HUES6 (cell line): ENCODE measurements around the gene DCAF8.
"Not testable (repeated sequence)": the region's sequence is repeated elsewhere in the genome, so short reads cannot be mapped to it uniquely, and the experiment has no call there.

Experiments used
- H3K27ac ChIP-seq: 2 replicates; pipeline ENCODE4 v1.7.0; 2013; ENCODE audit warnings: low read depth, mild to moderate bottlenecking, low read length, inconsistent platforms
- H3K27me3 ChIP-seq: 2 replicates; pipeline ENCODE4 v1.6.1; 2013; ENCODE audit warnings: low read length; ENCODE audit not compliant: control insufficient read depth, insufficient read depth
- H3K36me3 ChIP-seq: 2 replicates; pipeline ENCODE4 v1.6.1; 2013; ENCODE audit warnings: low read length; ENCODE audit not compliant: control insufficient read depth, insufficient read depth
- H3K4me1 ChIP-seq: 2 replicates; pipeline ENCODE4 v1.6.1; 2013; ENCODE audit warnings: low read length; ENCODE audit not compliant: control insufficient read depth, insufficient read depth
- H3K4me3 ChIP-seq: 2 replicates; pipeline ENCODE4 v1.5.1; 2013; ENCODE audit warnings: low read depth, low read length
- H3K9ac ChIP-seq: one replicate; pipeline ENCODE4 v1.6.1; 2013; ENCODE audit warnings: mild to moderate bottlenecking, low read length
- H3K9me3 ChIP-seq: 2 replicates; pipeline ENCODE4 v1.6.1; 2013; ENCODE audit warnings: low read depth, low read length; ENCODE audit not compliant: control insufficient read depth, insufficient read depth

The DCAF8 gene

DNA sequence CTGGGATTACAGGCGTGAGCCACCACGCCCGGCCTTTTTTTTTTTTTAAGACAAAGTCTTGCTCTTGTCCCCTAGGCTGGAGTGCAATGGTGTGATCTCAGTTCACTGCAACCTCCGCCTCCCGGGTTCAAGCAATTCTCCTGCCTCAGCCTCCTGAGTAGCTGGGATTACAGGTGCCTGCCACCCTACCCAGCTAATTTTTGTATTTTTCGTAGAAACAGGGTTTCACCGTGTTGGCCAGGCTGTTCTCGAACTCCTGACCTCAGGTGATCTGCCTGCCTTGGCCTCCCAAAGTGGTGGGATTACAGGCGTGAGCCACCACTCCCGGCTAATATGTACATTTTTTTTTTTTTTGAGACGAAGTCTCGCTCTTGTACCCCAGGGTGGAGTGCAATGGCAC, 25.4 kb upstream of the DCAF8 start:
- not testable (repeated sequence) for H3K9me3 ChIP-seq, H3K27me3 ChIP-seq, H3K4me3 ChIP-seq, H3K9ac ChIP-seq, H3K27ac ChIP-seq, H3K4me1 ChIP-seq
- H3K36me3 ChIP-seq = peaks cover 42% of the 10 kb centered on the region

DNA sequence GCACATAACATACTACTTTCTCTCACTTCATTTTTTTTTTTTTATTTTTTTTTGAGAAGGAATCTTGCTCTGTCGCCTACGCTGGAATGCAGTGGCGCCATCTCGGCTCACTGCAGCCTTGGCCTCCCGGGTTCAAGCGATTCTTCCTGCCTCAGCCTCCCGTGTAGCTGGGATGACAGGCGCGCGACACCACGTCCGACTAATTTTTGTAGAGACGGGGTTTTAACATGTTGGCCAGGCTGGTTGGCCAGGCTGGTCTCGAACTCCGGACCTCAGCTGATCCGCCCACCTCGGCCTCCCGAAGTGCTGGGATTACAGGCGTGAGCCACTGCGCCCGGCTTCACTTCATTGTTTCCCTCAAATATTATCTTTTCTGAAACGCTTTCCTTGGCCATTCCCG, 23.2 kb upstream of the DCAF8 start:
- Histone ChIP-seq H3K4me1 (peaks cover 6% of the 10 kb centered on the region; the same call in 1 of the 2 replicates), H3K27me3 (no peaks in the 10 kb centered on the region), H3K9me3 (no peaks in the 10 kb centered on the region), H3K9ac (no peak overlapping the region), H3K4me3 (peak overlapping the region; percentile 97), H3K36me3 (peaks cover 42% of the 10 kb centered on the region), H3K27ac (no peak overlapping the region)

- Histone ChIP-seq H3K9me3 (no peaks in the 10 kb centered on the region), H3K4me1 (peaks cover 6% of the 10 kb centered on the region; the same call in 1 of the 2 replicates), H3K9ac (peak within 1 kb of the TSS; percentile 91), H3K36me3 (peaks cover 42% of the 10 kb centered on the region), H3K27ac (peak within 1 kb of the TSS; percentile 93), H3K27me3 (no peaks in the 10 kb centered on the region), H3K4me3 (peak within 1 kb of the TSS; percentile 97)
Observed at GRCh38 chr1:160284782-160285344, 22.5 kb upstream of the DCAF8 start, which contains the start of gene PEX19. Gene PEX19 (minus strand): TSS chr1:160285133. CDS start chr1:160285124, 9 bp downstream.

DNA sequence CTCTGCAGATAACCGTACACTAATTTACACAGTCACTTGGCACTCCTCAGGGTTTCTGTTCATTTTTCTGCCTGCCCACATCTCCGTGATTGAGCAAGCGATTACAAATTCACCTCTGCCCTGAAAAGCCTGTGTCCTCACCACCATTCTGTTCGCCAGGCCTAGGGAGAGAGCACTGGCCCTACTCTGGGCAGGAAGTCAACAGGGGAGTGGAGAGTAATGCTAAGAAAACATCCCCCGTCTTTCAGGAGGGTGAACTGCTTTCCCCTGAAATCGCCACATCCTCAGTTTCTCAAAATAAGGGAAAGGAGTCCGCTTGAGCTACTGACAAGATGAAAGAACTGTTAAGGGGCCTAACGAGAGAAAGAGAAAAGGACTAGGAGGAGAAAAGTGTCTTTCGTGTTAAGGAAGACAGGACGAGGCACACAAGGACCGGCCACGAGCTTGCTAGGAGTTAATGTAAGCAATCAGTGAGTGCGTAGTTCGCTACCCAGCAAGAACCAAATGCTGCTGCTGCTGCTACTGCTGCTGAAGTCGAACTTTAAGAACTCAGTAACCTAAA, 22.0 kb upstream of the DCAF8 start:
- Histone ChIP-seq H3K4me3 (peak overlapping the region; percentile 97), H3K4me1 (peaks cover 6% of the 10 kb centered on the region; the same call in 1 of the 2 replicates), H3K27me3 (no peaks in the 10 kb centered on the region), H3K27ac (peak overlapping the region; percentile 93), H3K9ac (peak overlapping the region; percentile 91), H3K9me3 (no peaks in the 10 kb centered on the region), H3K36me3 (peaks cover 42% of the 10 kb centered on the region)

- no peak overlapping the region for H3K4me3 ChIP-seq
- peaks cover 6% of the 10 kb centered on the region; the same call in 1 of the 2 replicates for H3K4me1 ChIP-seq
- no peak overlapping the region for H3K9ac ChIP-seq
- H3K36me3 ChIP-seq = peaks cover 53% of the 10 kb centered on the region
- H3K27me3 ChIP-seq = no peaks in the 10 kb centered on the region
- H3K9me3 ChIP-seq = no peaks in the 10 kb centered on the region
- no peak overlapping the region for H3K27ac ChIP-seq
Observed at GRCh38 chr1:160282807-160283206, 20.5 kb upstream of the DCAF8 start.

GRCh38 chr1:160277987-160278386, 15.6 kb upstream of the DCAF8 start:
- no peak overlapping the region for H3K27ac ChIP-seq
- no peak overlapping the region for H3K4me3 ChIP-seq
- peaks cover 61% of the 10 kb centered on the region for H3K36me3 ChIP-seq
- no peaks in the 10 kb centered on the region for H3K9me3 ChIP-seq
- no peaks in the 10 kb centered on the region for H3K27me3 ChIP-seq
- no peak overlapping the region for H3K9ac ChIP-seq
- no peaks in the 10 kb centered on the region for H3K4me1 ChIP-seq

GRCh38 chr1:160277330-160277729, 15.0 kb upstream of the DCAF8 start:
- no peak overlapping the region for H3K4me3 ChIP-seq
- no peaks in the 10 kb centered on the region for H3K4me1 ChIP-seq
- H3K27me3 ChIP-seq = no peaks in the 10 kb centered on the region
- no peak overlapping the region for H3K9ac ChIP-seq
- no peak overlapping the region for H3K27ac ChIP-seq
- no peaks in the 10 kb centered on the region for H3K9me3 ChIP-seq
- H3K36me3 ChIP-seq = peaks cover 54% of the 10 kb centered on the region

- Histone ChIP-seq H3K36me3 (no peaks in the 10 kb centered on the region), H3K27ac (no peak overlapping the region), H3K9ac (no peak overlapping the region), H3K4me1 (no peaks in the 10 kb centered on the region), H3K9me3 (no peaks in the 10 kb centered on the region), H3K4me3 (no peak overlapping the region), H3K27me3 (no peaks in the 10 kb centered on the region)
Observed at GRCh38 chr1:160271025-160271424, 8.7 kb upstream of the DCAF8 start.

- Histone ChIP-seq H3K9me3 (no peaks in the 10 kb centered on the region), H3K4me1 (no peaks in the 10 kb centered on the region), H3K27ac (no peak overlapping the region), H3K9ac (no peak overlapping the region), H3K4me3 (no peak overlapping the region), H3K36me3 (no peaks in the 10 kb centered on the region), H3K27me3 (0 out of 2 replicates have a peak, but pooled peaks cover 4% of the 10 kb centered on the region)
Observed at GRCh38 chr1:160267284-160267991, 5.1 kb upstream of the DCAF8 start.

GRCh38 chr1:160264795-160265307, 2.5 kb upstream of the DCAF8 start:
- 0 out of 2 replicates have a peak, but pooled peaks cover 4% of the 10 kb centered on the region for H3K27me3 ChIP-seq
- no peak overlapping the region for H3K9ac ChIP-seq
- H3K9me3 ChIP-seq = no peaks in the 10 kb centered on the region
- H3K36me3 ChIP-seq = no peaks in the 10 kb centered on the region; the same call in 1 of the 2 replicates
- H3K4me3 ChIP-seq = no peak overlapping the region
- H3K27ac ChIP-seq = no peak overlapping the region
- H3K4me1 ChIP-seq = peaks cover 12% of the 10 kb centered on the region

DNA sequence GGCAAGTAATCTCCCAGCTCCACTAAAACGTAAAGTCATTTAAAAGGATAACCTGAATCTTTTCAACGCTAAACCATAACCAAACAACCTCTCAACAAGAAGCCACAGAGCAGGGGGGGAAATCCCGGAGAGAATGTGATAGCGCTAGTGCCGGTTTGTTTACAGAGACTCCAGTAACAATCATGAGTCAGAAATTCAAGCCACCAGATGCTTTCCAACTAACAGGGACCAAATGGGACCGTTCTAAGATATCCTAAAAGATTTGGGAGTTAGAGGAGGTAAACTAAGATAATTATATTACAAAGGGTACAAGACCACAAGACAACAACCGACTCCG, 825 bp downstream of the DCAF8 start:
- Histone ChIP-seq H3K27me3 (0 out of 2 replicates have a peak, but pooled peaks cover 4% of the 10 kb centered on the region), H3K27ac (peak overlapping the region; percentile 94), H3K4me1 (peaks cover 17% of the 10 kb centered on the region), H3K9me3 (no peaks in the 10 kb centered on the region), H3K4me3 (peak overlapping the region; percentile 93), H3K36me3 (peaks cover 7% of the 10 kb centered on the region; the same call in 1 of the 2 replicates), H3K9ac (peak overlapping the region; percentile 97)
